GM23248 (cell line): ENCODE results near the gene HRH1. TPM values are rescaled to one million over a fixed set of nuclear protein-coding genes. Genes with fewer than 3 reads are reported as not detected.

ENCODE experiments used
- DNase-seq: peaks from one replicate; pipeline ENCODE4 v3.0.0-alpha.2; 2015
- H2AFZ ChIP-seq: fragments of 200-600 bp; sonication (generic); 2 replicates; pipeline ENCODE4 v1.6.1; 2016; ENCODE audit warnings: antibody characterized with exemption
- H3F3A ChIP-seq: fragments of 200-600 bp; sonication (generic); 2 replicates; pipeline ENCODE4 v1.6.1; 2016; ENCODE audit warnings: mild to moderate bottlenecking, antibody characterized with exemption, mixed run types; ENCODE audit not compliant: insufficient read depth
- H3K27ac ChIP-seq: fragments of 200-600 bp; sonication (generic); 2 replicates; pipeline ENCODE4 v1.5.1; 2016; ENCODE audit warnings: mild to moderate bottlenecking
- H3K27me3 ChIP-seq: fragments of 200-600 bp; sonication (generic); replicated peaks from 2 replicates; pipeline ENCODE4 v1.6.1; 2016; ENCODE audit warnings: mild to moderate bottlenecking; ENCODE audit not compliant: insufficient read depth
- H3K36me3 ChIP-seq: fragments of 200-600 bp; sonication (generic); 2 replicates; pipeline ENCODE4 v1.6.1; 2016; ENCODE audit warnings: low read depth, mild to moderate bottlenecking
- H3K4me1 ChIP-seq: fragments of 200-600 bp; sonication (generic); 2 replicates; pipeline ENCODE4 v1.6.1; 2016; ENCODE audit warnings: mild to moderate bottlenecking; ENCODE audit not compliant: insufficient read depth
- H3K4me2 ChIP-seq: fragments of 200-600 bp; sonication (generic); one replicate; pipeline ENCODE4 v1.6.1; 2016; ENCODE audit warnings: mild to moderate bottlenecking; ENCODE audit not compliant: unreplicated experiment
- H3K4me3 ChIP-seq: fragments of 200-600 bp; sonication (generic); 2 replicates; pipeline ENCODE4 v1.5.1; 2016; ENCODE audit warnings: mild to moderate bottlenecking
- H3K79me2 ChIP-seq: fragments of 200-600 bp; sonication (generic); 2 replicates; pipeline ENCODE4 v1.6.1; 2016; ENCODE audit warnings: mild to moderate bottlenecking; ENCODE audit not compliant: insufficient read depth
- H3K9ac ChIP-seq: fragments of 200-600 bp; sonication (generic); 2 replicates; pipeline ENCODE4 v1.6.1; 2016; ENCODE audit warnings: mild to moderate bottlenecking
- H3K9me2 ChIP-seq: fragments of 200-600 bp; sonication (generic); 2 replicates; pipeline ENCODE4 v1.6.1; 2016; ENCODE audit warnings: mixed run types, mild to moderate bottlenecking, moderate library complexity; ENCODE audit not compliant: insufficient read depth
- H3K9me3 ChIP-seq: fragments of 200-600 bp; sonication (generic); one replicate; pipeline ENCODE4 v1.6.1; 2017; ENCODE audit warnings: low read depth
- H4K20me1 ChIP-seq: fragments of 200-600 bp; sonication (generic); 2 replicates; pipeline ENCODE4 v1.6.0; 2016; ENCODE audit not compliant: insufficient read depth
- EZH2 ChIP-seq: fragments of 200-600 bp; sonication (generic); IDR thresholded peaks from 2 replicates; pipeline ENCODE4 v1.6.1; 2018; ENCODE audit warnings: antibody characterized with exemption, mild to moderate bottlenecking; ENCODE audit not compliant: insufficient read depth, poor library complexity, severe bottlenecking
- EZH2phosphoT487 ChIP-seq: fragments of 200-600 bp; sonication (generic); IDR thresholded peaks from 2 replicates; pipeline ENCODE4 v1.6.1; 2018; ENCODE audit warnings: antibody characterized with exemption, moderate library complexity, mild to moderate bottlenecking, low read depth; ENCODE audit not compliant: insufficient read depth
- WGBS, 2 experiments: methylation state at CpG; one replicate each; pipeline ENCODE4 v1.1.6; 2015 to 2017; ENCODE audit warnings: low lambda C conversion rate in 2 of 2, low coverage in 1 of 2; ENCODE audit errors: missing lambda C conversion rate in 2 of 2; 5-methylcytosine and 5-hydroxymethylcytosine counted together
- in situ Hi-C: fragments of 300-500 bp; cut with MboI; formaldehyde crosslinking; loops from 2 replicates; pipeline ENCODE4 v1.15.0; 2020
- polyA plus RNA-seq: library from polyadenylated mRNA; unstranded; fragments of >200 nt; fragmentation: Nextera tagmentation; extraction: Ambion mirVana; gene quantifications from 2 replicates; pipeline ENCODE4 v1.2.1, GENCODE V29; 2016
- total RNA-seq: library from RNA; depleted of rRNA; stranded (reverse); fragments of >200 nt; shearing (Covaris generic); gene quantifications from 2 replicates; pipeline ENCODE4 v1.2.3, GENCODE V29; 2014

The HRH1 gene
- total and polyA plus RNA-seq, 2 experiments from 2014 or later, result 7.1 to 9.0 TPM

DNA sequence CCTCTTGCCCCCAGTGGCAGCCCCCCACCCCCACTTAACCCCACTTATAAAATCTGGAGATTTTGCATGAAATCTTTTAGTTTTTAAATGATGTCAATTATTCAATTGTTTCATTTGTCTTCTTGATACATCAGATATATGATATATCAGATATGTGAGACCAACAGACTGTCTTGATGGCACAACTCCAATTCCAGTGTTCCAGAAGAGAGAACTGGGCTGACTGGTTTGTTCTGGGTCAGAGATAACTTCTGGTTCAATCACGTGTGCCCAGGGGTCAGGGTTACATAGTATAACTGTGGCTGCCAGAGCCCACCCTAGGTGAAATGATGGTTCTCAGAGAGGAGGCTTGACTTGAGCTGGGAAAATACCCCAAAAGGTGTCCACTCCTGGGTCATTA is 85.5 kb downstream of the HRH1 start:
- WGBS, 2 experiments, result 100% methylated on average over 1 of the region's 1 CpG
- Histone ChIP-seq H3K36me3 (no peaks in the 10 kb centered on the region), H3K27ac (no peak overlapping the region), H3F3A (peaks cover 32% of the 10 kb centered on the region), H3K4me2 (no peak overlapping the region), H3K79me2 (peaks cover 31% of the 10 kb centered on the region), H3K4me1 (peaks cover 29% of the 10 kb centered on the region), H3K4me3 (no peak overlapping the region), H4K20me1 (no peaks in the 10 kb centered on the region), H3K9ac (no peak overlapping the region), H3K9me2 (no peaks in the 10 kb centered on the region), H3K9me3 (no peaks in the 10 kb centered on the region), H3K27me3 (no peaks in the 10 kb centered on the region), H2AFZ (no peak overlapping the region)
- no peak for TF ChIP-seq EZH2phosphoT487
- TF ChIP-seq EZH2, result no peak
- in situ Hi-C loops, result no loop called here
- DNase-seq, result no peak

DNA sequence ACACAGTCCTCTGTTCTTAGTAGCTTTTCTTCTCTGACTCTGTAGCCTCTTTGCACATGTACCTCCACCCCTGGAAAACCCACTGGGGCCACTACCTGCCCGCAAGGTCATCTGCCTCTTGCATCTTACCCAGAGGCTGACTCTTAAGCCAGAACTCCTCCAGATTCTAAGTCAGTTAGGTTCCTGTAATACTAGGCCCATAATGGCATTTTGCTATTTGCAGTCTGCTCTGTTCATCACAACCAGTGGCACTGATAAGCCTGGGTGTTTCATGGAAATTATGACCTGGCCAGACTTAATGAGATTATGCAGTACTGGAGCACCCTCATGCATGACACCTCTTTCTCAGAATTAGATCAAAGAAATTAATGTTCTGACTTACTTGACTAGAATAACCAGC is 86.2 kb downstream of the HRH1 start:
- no peak overlapping the region for H3K9ac ChIP-seq
- peaks cover 32% of the 10 kb centered on the region for H3F3A ChIP-seq
- TF ChIP-seq EZH2phosphoT487 (no peak), EZH2 (no peak)
- 100% methylated on average over 1 of the region's 1 CpG for WGBS, 2 experiments
- no peak overlapping the region for H3K4me3 ChIP-seq
- no peaks in the 10 kb centered on the region for H3K36me3 ChIP-seq
- H3K27me3 ChIP-seq, result no peaks in the 10 kb centered on the region
- no peaks in the 10 kb centered on the region for H4K20me1 ChIP-seq
- no peak overlapping the region for H2AFZ ChIP-seq
- peaks cover 31% of the 10 kb centered on the region for H3K79me2 ChIP-seq
- H3K4me1 ChIP-seq, result peaks cover 29% of the 10 kb centered on the region
- H3K27ac ChIP-seq, result no peak overlapping the region
- in situ Hi-C loops, result no loop called here
- no peak for DNase-seq
- no peaks in the 10 kb centered on the region for H3K9me3 ChIP-seq
- H3K9me2 ChIP-seq, result no peaks in the 10 kb centered on the region
- no peak overlapping the region for H3K4me2 ChIP-seq

DNA sequence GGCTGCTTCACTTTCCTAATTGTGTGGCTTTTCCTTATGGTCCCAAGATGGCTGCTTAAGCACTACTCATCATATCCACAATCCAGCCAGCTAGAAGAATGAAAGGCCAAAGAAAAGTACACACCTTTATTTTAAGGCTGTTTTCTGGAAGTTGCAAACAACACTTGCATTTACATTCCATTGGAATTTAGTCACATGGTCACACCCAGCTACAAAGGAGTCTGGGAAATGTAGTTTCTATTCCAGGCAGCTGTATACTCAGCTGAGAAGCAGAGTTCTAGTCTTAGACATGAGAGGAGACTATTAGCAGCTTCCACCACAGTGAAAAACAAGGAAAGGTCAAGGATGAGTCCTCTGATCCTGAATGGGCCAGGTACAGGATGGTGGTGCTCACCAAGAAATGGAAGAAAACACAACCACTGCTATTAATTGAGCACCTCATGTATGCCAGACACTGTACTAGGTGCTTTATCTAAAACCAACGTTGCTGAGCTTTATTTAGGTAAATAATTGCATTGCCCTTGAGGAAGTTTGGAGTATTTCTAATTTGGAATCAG is 89.9 kb downstream of the HRH1 start:
- no peaks in the 10 kb centered on the region for H3K27me3 ChIP-seq
- peaks cover 28% of the 10 kb centered on the region for H3K79me2 ChIP-seq
- peaks cover 7% of the 10 kb centered on the region for H3K4me1 ChIP-seq
- no peak overlapping the region for H3K4me3 ChIP-seq
- H4K20me1 ChIP-seq, result no peaks in the 10 kb centered on the region
- no peaks in the 10 kb centered on the region for H3K36me3 ChIP-seq
- H3F3A ChIP-seq, result peaks cover 9% of the 10 kb centered on the region
- peak; percentile 60 for DNase-seq
- no peak overlapping the region for H2AFZ ChIP-seq
- 96 to 100% methylated on average over 1 of the region's 1 CpG for WGBS, 2 experiments
- H3K4me2 ChIP-seq, result no peak overlapping the region
- H3K9me2 ChIP-seq, result no peaks in the 10 kb centered on the region
- TF ChIP-seq EZH2, result no peak
- TF ChIP-seq EZH2phosphoT487, result no peak
- no peak overlapping the region for H3K27ac ChIP-seq
- H3K9me3 ChIP-seq, result no peaks in the 10 kb centered on the region
- H3K9ac ChIP-seq, result no peak overlapping the region
- in situ Hi-C loops, result no loop called here

DNA sequence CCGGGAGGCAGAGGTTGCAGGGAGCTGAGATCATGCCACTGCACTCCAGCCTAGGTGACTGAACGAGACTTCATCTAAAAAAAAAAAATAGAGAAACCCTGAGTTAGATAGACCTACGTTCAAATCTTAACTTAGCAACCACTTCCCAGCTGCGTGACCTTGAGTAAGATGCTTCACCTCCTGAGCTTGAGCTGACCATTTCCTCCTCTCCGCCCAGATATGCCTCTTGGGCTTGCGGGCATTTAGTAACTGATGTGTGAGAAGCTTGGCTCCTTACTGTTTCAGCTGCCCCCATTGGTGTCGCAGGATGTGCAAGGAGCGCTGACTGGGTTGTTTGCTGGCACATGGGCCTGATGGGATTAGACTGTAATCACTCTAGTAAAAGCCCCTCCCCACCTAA is 91.0 kb downstream of the HRH1 start:
- no peaks in the 10 kb centered on the region for H4K20me1 ChIP-seq
- H3K27ac ChIP-seq, result no peak overlapping the region
- no peak overlapping the region for H2AFZ ChIP-seq
- H3K27me3 ChIP-seq, result no peaks in the 10 kb centered on the region
- H3K4me1 ChIP-seq, result no peaks in the 10 kb centered on the region
- H3K36me3 ChIP-seq, result no peaks in the 10 kb centered on the region
- H3K4me3 ChIP-seq, result no peak overlapping the region
- H3K4me2 ChIP-seq, result no peak overlapping the region
- peaks cover 21% of the 10 kb centered on the region for H3K79me2 ChIP-seq
- no peak overlapping the region for H3K9ac ChIP-seq
- 96 to 97% methylated on average over 8 of the region's 8 CpGs for WGBS, 2 experiments
- in situ Hi-C loops, result no loop called here
- no peaks in the 10 kb centered on the region for H3K9me2 ChIP-seq
- TF ChIP-seq EZH2phosphoT487 (no peak), EZH2 (no peak)
- no peaks in the 10 kb centered on the region for H3F3A ChIP-seq
- H3K9me3 ChIP-seq, result no peaks in the 10 kb centered on the region
- DNase-seq, result no peak

DNA sequence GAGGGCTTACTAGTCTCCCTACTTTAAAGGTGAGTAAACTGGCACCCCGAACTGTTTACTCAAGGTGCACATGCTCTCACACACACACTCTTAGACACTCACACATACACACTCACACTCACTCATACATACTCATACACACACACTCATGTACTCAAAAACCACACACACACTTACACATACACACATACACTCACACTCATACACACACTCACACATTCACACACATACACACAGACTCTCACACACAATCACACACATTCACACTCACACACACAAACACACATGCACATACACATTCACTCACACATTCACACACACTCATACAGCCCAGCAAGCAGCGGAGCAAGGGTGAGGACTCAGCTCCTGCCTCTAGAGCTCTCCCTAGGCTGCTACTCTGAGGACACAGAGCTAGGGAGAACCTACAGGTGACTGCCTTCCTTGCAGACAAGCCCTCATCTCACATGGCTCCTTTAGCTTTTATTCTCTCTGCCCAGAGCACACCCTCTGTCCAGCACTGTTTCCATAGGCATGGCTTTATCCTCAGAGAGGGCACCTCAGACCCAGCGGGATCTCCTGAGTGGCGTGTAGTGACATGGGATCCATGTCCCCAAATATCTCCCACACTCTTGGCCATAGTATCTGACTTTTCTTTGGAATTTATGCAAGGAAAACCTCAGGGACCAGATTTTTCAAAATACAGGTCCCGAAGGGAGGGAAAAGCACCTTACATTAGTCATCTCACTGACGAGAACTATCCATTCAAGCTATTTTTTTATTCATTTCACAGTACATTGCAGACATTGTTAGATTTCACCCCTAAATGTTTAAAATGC is 91.8 kb downstream of the HRH1 start:
- Histone ChIP-seq H3F3A (no peaks in the 10 kb centered on the region), H3K4me3 (no peak overlapping the region), H3K27me3 (no peaks in the 10 kb centered on the region), H3K9ac (no peak overlapping the region), H3K9me2 (no peaks in the 10 kb centered on the region), H3K36me3 (no peaks in the 10 kb centered on the region), H3K4me2 (no peak overlapping the region), H3K9me3 (no peaks in the 10 kb centered on the region), H4K20me1 (no peaks in the 10 kb centered on the region), H3K27ac (no peak overlapping the region), H2AFZ (no peak overlapping the region), H3K4me1 (no peaks in the 10 kb centered on the region), H3K79me2 (peaks cover 17% of the 10 kb centered on the region)
- TF ChIP-seq EZH2phosphoT487, result no peak
- WGBS, 2 experiments, result 95 to 96% methylated on average over 6 of the region's 6 CpGs
- in situ Hi-C loops, result no loop called here
- DNase-seq, result no peak
